ENCODE data around the gene CARNS1. TPM values are rescaled to one million over a fixed set of nuclear protein-coding genes. Genes with fewer than 3 reads are reported as not detected.

The CARNS1 gene
- total RNA-seq, 4 donors from 2014 or later: 0.27 to 4.4 (median 0.43) TPM

GRCh38 chr11:67453816-67454732, 38.6 kb downstream of the CARNS1 start:
- Histone ChIP-seq H3K4me3 (no peak overlapping the region), H3K9me3 (no peaks in the 10 kb centered on the region), H3K36me3 (no peaks in the 10 kb centered on the region), H3K27ac (no peak overlapping the region), H3K4me1 (no peaks in the 10 kb centered on the region), H3K27me3 (no peaks in the 10 kb centered on the region)
- WGBS, 2 donors (ENCODE audit: low coverage in 1 of 2): 90 to 100% methylated on average over 1 to 17 of the region's 21 CpGs
- in situ Hi-C loops (cut with MboI; ENCODE audit: low pct_ligation_motif_present in 1 of 4, low pct_unique_long_range_greater_than_20kb in 1 of 4, low sequenced_read_pairs in 3 of 4) (no loop called here), intact Hi-C loops (cut with DNase I; ENCODE audit: low total_unique reads) (no loop called here)
- TF ChIP-seq EP300 (IDR thresholded peaks at IDR 0.05; ENCODE audit: low read depth): no peak
- TF ChIP-seq POLR2A (IDR thresholded peaks at IDR 0.05): no peak
- no peak for TF ChIP-seq CTCF (IDR thresholded peaks at IDR 0.05)
- no peak for TF ChIP-seq POLR2AphosphoS5 (IDR thresholded peaks at IDR 0.05)
- no peak for DNase-seq

- Histone ChIP-seq H3K4me1 (no peaks in the 10 kb centered on the region), H3K27ac (no peak within 1 kb of the TSS), H3K4me3 (no peak within 1 kb of the TSS), H3K9me3 (no peaks in the 10 kb centered on the region), H3K27me3 (no peaks in the 10 kb centered on the region), H3K36me3 (no peaks in the 10 kb centered on the region)
- no peak for DNase-seq
- in situ Hi-C loops (cut with MboI; ENCODE audit: low pct_ligation_motif_present in 1 of 4, low pct_unique_long_range_greater_than_20kb in 1 of 4, low sequenced_read_pairs in 3 of 4): no loop called here
- TF ChIP-seq POLR2AphosphoS5 (IDR thresholded peaks at IDR 0.05) (no peak), POLR2A (IDR thresholded peaks at IDR 0.05) (no peak), EP300 (IDR thresholded peaks at IDR 0.05; ENCODE audit: low read depth) (no peak), CTCF (IDR thresholded peaks at IDR 0.05) (no peak)
- intact Hi-C loops (cut with DNase I; ENCODE audit: low total_unique reads): no loop called here
- WGBS, 2 donors (ENCODE audit: low coverage in 1 of 2): 83 to 86% methylated on average over 1 to 3 of the region's 3 CpGs
Observed at GRCh38 chr11:67455054-67455453, 39.6 kb downstream of the CARNS1 start, which contains the start of gene CABP4. TSS of gene CABP4 (plus strand) at chr11:67455354. CDS start at chr11:67455424, 70 bp downstream.

- Histone ChIP-seq H3K9me3 (no peaks in the 10 kb centered on the region), H3K4me3 (no peak overlapping the region), H3K27me3 (no peaks in the 10 kb centered on the region), H3K27ac (no peak overlapping the region), H3K36me3 (no peaks in the 10 kb centered on the region), H3K4me1 (no peaks in the 10 kb centered on the region)
- WGBS, 2 donors (ENCODE audit: low coverage in 1 of 2): 82% methylated on average over 20 of the region's 25 CpGs; no CpG with 5 or more reads in 1 of the 2 donors
- no peak for DNase-seq
- TF ChIP-seq POLR2A (IDR thresholded peaks at IDR 0.05): no peak
- TF ChIP-seq EP300 (IDR thresholded peaks at IDR 0.05; ENCODE audit: low read depth): no peak
- TF ChIP-seq CTCF (IDR thresholded peaks at IDR 0.05): no peak
- no peak for TF ChIP-seq POLR2AphosphoS5 (IDR thresholded peaks at IDR 0.05)
- intact Hi-C loops (cut with DNase I; ENCODE audit: low total_unique reads) (no loop called here), in situ Hi-C loops (cut with MboI; ENCODE audit: low pct_ligation_motif_present in 1 of 4, low pct_unique_long_range_greater_than_20kb in 1 of 4, low sequenced_read_pairs in 3 of 4) (no loop called here)
Observed at GRCh38 chr11:67456068-67456705, 40.7 kb downstream of the CARNS1 start.

GRCh38 chr11:67457453-67457852, 42.0 kb downstream of the CARNS1 start:
- Histone ChIP-seq H3K9me3 (no peaks in the 10 kb centered on the region), H3K4me1 (no peaks in the 10 kb centered on the region), H3K27ac (no peak overlapping the region), H3K27me3 (no peaks in the 10 kb centered on the region), H3K36me3 (no peaks in the 10 kb centered on the region), H3K4me3 (no peak overlapping the region)
- in situ Hi-C loops (cut with MboI; ENCODE audit: low pct_ligation_motif_present in 1 of 4, low pct_unique_long_range_greater_than_20kb in 1 of 4, low sequenced_read_pairs in 3 of 4) (no loop called here), intact Hi-C loops (cut with DNase I; ENCODE audit: low total_unique reads) (no loop called here)
- WGBS, 2 donors (ENCODE audit: low coverage in 1 of 2): 80 to 92% methylated on average over 1 to 11 of the region's 12 CpGs
- no peak for TF ChIP-seq EP300 (IDR thresholded peaks at IDR 0.05; ENCODE audit: low read depth)
- no peak for TF ChIP-seq POLR2A (IDR thresholded peaks at IDR 0.05)
- TF ChIP-seq POLR2AphosphoS5 (IDR thresholded peaks at IDR 0.05): no peak
- TF ChIP-seq CTCF (IDR thresholded peaks at IDR 0.05): no peak
- DNase-seq: no peak
